Esophagus squamous epithelium (tissue), 5 donors: ENCODE results near the gene HLA-DPA1. TPM values are rescaled to one million over a fixed set of nuclear protein-coding genes. Genes with fewer than 3 reads are reported as not detected.

Experiments
- DNase-seq: peaks from one replicate; lab custom pipeline; 2025; lab: John Stamatoyannopoulos, UW
- H3K27ac ChIP-seq, 4 donors: fragments of 200-600 bp; sonication (generic); one replicate each; pipeline ENCODE4 v1.5.1; 2016 to 2019; ENCODE audit warnings: mild to moderate bottlenecking in 1 of 4
- H3K27me3 ChIP-seq, 4 donors: fragments of 200-600 bp; sonication (generic); 1 replicate in 3 of 4; 2 replicates in 1 of 4; pipeline versions ENCODE4 v1.5.1 to v1.6.0; 2017 to 2021; ENCODE audit warnings: antibody characterized with exemption in 1 of 4
- H3K36me3 ChIP-seq, 3 donors: fragments of 200-600 bp; sonication (generic); one replicate each; pipeline ENCODE4 v1.5.1; 2016 to 2019
- H3K4me1 ChIP-seq, 3 donors: fragments of 200-600 bp; sonication (generic); one replicate each; pipeline ENCODE4 v1.5.1; 2017 to 2019
- H3K4me3 ChIP-seq, 4 donors: fragments of 200-600 bp; sonication (generic); 1 replicate in 3 of 4; 2 replicates in 1 of 4; pipeline ENCODE4 v1.5.1; 2016 to 2019; ENCODE audit warnings: mild to moderate bottlenecking in 2 of 4, moderate library complexity in 1 of 4
- H3K9me3 ChIP-seq, 3 donors: fragments of 200-600 bp; sonication (generic); one replicate each; pipeline ENCODE4 v1.5.1; 2016 to 2019
- POLR2A ChIP-seq, 4 donors: fragments of 450-650 bp; IDR thresholded peaks; one replicate each; pipeline ENCODE4 v1.6.1; 2017; ENCODE audit warnings: antibody characterized with exemption in 4 of 4, mild to moderate bottlenecking in 4 of 4, moderate library complexity in 3 of 4
- WGBS, 2 donors: methylation state at CpG; one replicate each; pipeline ENCODE4 v1.1.5; 2018; 5-methylcytosine and 5-hydroxymethylcytosine counted together
- intact Hi-C: fragments of 100-400 bp; cut with DNase I; formaldehyde crosslinking; loops from one replicate; pipeline ENCODE4 v1.15.0; 2022
- total RNA-seq, 4 donors: library from RNA; depleted of rRNA; stranded (reverse); fragments of >200 nt; gene quantifications; one replicate each; pipeline ENCODE4 v1.1.0, GENCODE V29; 2016
- TF ChIP-seq, protein P1 (sequence below), 6 experiments: fragments of 450-650 bp in 4 of 6; fragments of 200-600 bp in 2 of 6; sonication (generic) in 2 of 6; IDR thresholded peaks; one replicate each; pipeline ENCODE4 v1.5.1; 2016 to 2019; ENCODE audit warnings: antibody characterized with exemption in 6 of 6, mild to moderate bottlenecking in 4 of 6, moderate library complexity in 4 of 6
- donor health status: DM: yes; HTN: yes; CAD: no.

The HLA-DPA1 gene
- total RNA-seq, 4 donors from 2014 or later: 6.2 to 114 (median 48.2) TPM

DNA sequence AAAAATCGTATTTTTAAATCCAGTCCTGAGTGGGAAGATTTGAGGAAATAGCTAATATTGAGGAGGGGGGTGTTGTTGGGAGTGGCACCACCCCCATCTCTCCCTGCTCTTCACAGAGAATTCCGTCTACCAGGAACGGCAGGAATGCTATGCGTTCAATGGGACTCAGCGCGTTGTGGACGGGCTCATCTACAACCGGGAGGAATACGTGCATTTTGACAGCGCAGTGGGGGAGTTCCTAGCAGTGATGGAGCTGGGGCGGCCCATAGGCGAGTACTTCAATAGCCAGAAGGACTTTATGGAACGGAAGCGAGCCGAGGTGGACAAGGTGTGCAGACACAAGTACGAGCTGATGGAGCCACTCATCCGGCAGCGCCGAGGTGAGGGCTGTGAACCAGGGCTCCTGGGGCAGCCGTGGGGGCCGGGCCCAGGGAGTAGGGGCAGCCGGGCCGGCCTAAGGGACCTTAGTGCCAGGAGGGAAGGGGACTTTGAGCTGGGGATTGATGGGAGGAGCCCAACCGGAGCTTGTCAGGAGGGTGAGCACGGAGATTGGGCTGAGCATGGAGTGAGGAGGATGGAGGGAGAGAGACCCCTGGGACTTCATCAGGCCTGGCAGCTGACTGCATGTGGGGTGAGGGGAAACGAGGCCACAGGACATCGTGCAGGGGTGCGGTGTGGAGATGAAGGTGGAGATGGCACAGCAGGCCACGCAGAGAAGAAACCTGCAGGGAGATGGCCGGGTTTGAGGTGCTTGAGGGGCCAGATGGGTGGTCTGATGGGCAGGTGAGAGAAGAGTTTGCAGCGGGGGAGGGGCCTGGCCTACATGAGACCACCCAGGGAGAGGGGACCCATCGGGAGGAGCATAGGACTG lies 43.6 kb upstream of the HLA-DPA1 start:
- Histone ChIP-seq H3K9me3 (no peaks in the 10 kb centered on the region), H3K4me3 (peak overlapping the region in 1 of 4 donors; percentile 6), H3K27me3 (peaks cover 0 to 70% (median 11%) of the 10 kb centered on the region in 4 donors), H3K36me3 (no peaks in the 10 kb centered on the region), H3K4me1 (peaks cover 3 to 10% (median 7%) of the 10 kb centered on the region in 3 donors), H3K27ac (no peak overlapping the region)
- 10 to 14% methylated on average over 27 to 29 of the region's 32 CpGs for WGBS, 2 donors
- no peak for DNase-seq
- intact Hi-C loops: no loop called here
- TF ChIP-seq POLR2A (IDR thresholded peaks at IDR 0.05): no peak
- TF ChIP-seq, protein P1, sequence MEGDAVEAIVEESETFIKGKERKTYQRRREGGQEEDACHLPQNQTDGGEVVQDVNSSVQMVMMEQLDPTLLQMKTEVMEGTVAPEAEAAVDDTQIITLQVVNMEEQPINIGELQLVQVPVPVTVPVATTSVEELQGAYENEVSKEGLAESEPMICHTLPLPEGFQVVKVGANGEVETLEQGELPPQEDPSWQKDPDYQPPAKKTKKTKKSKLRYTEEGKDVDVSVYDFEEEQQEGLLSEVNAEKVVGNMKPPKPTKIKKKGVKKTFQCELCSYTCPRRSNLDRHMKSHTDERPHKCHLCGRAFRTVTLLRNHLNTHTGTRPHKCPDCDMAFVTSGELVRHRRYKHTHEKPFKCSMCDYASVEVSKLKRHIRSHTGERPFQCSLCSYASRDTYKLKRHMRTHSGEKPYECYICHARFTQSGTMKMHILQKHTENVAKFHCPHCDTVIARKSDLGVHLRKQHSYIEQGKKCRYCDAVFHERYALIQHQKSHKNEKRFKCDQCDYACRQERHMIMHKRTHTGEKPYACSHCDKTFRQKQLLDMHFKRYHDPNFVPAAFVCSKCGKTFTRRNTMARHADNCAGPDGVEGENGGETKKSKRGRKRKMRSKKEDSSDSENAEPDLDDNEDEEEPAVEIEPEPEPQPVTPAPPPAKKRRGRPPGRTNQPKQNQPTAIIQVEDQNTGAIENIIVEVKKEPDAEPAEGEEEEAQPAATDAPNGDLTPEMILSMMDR (IDR thresholded peaks at IDR 0.05): no peak

DNA sequence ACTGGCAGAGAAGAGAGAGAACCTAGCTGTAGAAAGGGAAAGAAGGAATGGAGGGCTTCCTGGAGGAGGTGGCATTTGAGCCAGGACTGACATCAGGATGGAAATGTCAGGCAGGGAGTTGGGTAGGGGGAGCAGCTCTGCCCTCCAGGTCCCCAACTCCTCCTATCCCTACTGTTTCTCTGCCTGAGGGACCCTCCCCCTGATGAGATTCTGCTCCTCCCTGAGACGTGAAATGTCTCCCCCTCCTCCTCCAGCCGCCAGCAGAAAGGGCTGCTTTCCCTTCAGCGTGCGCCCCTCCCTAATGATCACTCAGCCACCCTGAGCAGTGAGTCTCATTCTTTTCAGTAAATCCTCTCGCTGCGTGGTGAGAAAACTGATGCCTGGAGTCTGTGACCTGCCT lies 43.0 kb upstream of the HLA-DPA1 start:
- intact Hi-C loops: no loop called here
- Histone ChIP-seq H3K36me3 (no peaks in the 10 kb centered on the region), H3K9me3 (no peaks in the 10 kb centered on the region), H3K27ac (no peak overlapping the region), H3K4me1 (peaks cover 3 to 10% (median 7%) of the 10 kb centered on the region in 3 donors), H3K27me3 (peaks cover 0 to 76% (median 11%) of the 10 kb centered on the region in 4 donors), H3K4me3 (no peak overlapping the region)
- 3 to 40% methylated on average over 2 to 5 of the region's 6 CpGs for WGBS, 2 donors
- TF ChIP-seq, protein P1 (IDR thresholded peaks at IDR 0.05): no peak
- no peak for TF ChIP-seq POLR2A (IDR thresholded peaks at IDR 0.05)
- DNase-seq: no peak

DNA sequence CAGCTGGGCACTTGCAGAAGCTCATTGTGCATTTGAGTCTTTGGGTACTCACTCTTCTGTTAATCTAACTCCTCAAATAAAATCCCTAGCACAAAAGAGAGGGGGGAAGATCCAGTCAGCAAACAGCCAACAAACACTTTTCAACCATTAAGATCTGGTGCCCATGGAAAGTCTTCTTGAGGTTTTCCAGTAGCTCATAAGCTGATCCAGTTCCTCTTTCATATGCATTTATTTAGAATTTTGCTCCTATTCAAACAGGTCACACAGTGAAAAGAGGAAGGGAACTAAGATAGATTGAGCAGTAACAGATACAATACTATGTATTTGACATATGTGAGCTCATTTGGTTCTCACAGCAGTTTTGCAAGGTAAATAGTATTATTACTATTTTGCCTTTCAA lies 41.0 kb upstream of the HLA-DPA1 start:
- no peaks in the 10 kb centered on the region for H3K9me3 ChIP-seq
- no peak for TF ChIP-seq POLR2A (IDR thresholded peaks at IDR 0.05)
- TF ChIP-seq, protein P1 (IDR thresholded peaks at IDR 0.05): no peak
- no peak overlapping the region for H3K27ac ChIP-seq
- intact Hi-C loops: no loop called here
- peaks cover 0 to 81% (median 11%) of the 10 kb centered on the region in 4 donors for H3K27me3 ChIP-seq
- H3K36me3 ChIP-seq: no peaks in the 10 kb centered on the region
- peaks cover 3 to 10% (median 7%) of the 10 kb centered on the region in 3 donors for H3K4me1 ChIP-seq
- DNase-seq: no peak
- H3K4me3 ChIP-seq: no peak overlapping the region

DNA sequence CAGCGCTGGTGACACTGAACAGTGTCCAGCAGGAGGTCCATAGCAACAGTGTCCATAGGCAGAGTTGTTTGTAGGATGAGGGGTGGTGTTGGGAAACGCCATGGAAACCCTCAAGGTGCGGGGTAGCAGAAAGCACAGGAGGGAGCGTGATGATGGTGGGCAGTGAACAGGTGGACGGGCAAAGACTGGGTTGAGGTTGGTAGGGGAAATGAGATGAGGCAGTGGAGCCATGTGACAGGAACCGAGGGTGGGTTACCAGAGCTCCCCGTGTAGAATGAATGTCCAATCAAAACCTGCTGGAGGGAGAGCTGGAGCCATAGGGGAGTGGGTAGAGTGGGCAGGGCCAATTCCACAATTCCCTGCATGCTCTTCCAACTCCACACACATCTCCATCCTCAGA lies 40.3 kb upstream of the HLA-DPA1 start:
- Histone ChIP-seq H3K4me1 (peaks cover 3 to 10% (median 7%) of the 10 kb centered on the region in 3 donors), H3K27ac (no peak overlapping the region), H3K9me3 (no peaks in the 10 kb centered on the region), H3K27me3 (peaks cover 0 to 84% (median 11%) of the 10 kb centered on the region in 4 donors), H3K36me3 (no peaks in the 10 kb centered on the region), H3K4me3 (no peak overlapping the region)
- TF ChIP-seq POLR2A (IDR thresholded peaks at IDR 0.05): no peak
- TF ChIP-seq, protein P1 (IDR thresholded peaks at IDR 0.05): no peak
- WGBS, 2 donors: 62 to 69% methylated on average over 7 of the region's 7 CpGs
- no peak for DNase-seq
- intact Hi-C loops: no loop called here

DNA sequence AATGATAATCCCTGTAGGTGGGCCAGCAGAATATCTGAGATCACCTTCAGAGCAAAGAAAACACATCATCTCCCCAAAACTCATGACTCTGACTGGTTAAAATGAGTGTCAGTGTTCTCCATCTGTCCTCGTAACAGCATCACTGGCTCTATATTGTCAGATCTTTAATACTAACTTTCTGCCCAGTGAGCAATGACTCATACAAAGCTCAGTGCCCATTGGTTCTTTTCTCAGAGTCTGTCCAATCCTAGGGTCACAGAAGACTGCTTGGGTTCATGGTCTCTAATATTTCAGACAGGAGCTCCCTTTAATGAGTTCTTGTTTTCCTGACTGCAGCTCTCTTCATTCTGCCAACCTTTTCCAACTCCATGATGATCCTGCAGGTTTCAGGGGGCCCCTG lies 38.7 kb upstream of the HLA-DPA1 start:
- no peaks in the 10 kb centered on the region for H3K36me3 ChIP-seq
- WGBS, 2 donors: 8 to 18% methylated on average over 1 of the region's 1 CpG
- intact Hi-C loops: no loop called here
- DNase-seq: no peak
- TF ChIP-seq, protein P1 (IDR thresholded peaks at IDR 0.05): no peak
- no peak for TF ChIP-seq POLR2A (IDR thresholded peaks at IDR 0.05)
- H3K4me3 ChIP-seq: no peak overlapping the region
- peaks cover 0 to 78% (median 6%) of the 10 kb centered on the region in 4 donors for H3K27me3 ChIP-seq
- peaks cover 2 to 8% (median 5%) of the 10 kb centered on the region in 3 donors for H3K4me1 ChIP-seq
- H3K27ac ChIP-seq: no peak overlapping the region
- H3K9me3 ChIP-seq: no peaks in the 10 kb centered on the region
